Cerebellar nuclear complex (tissue), 1 donor: Measurements from ENCODE around the gene RINT1.
"Not testable (repeated sequence)": the region's sequence is repeated elsewhere in the genome, so short reads cannot be mapped to it uniquely, and the experiment has no call there.

Experiments
- DNase-seq, 2 experiments: peaks; one replicate each; lab custom pipeline; 2025; lab: John Stamatoyannopoulos, UW

RINT1 gene

DNA sequence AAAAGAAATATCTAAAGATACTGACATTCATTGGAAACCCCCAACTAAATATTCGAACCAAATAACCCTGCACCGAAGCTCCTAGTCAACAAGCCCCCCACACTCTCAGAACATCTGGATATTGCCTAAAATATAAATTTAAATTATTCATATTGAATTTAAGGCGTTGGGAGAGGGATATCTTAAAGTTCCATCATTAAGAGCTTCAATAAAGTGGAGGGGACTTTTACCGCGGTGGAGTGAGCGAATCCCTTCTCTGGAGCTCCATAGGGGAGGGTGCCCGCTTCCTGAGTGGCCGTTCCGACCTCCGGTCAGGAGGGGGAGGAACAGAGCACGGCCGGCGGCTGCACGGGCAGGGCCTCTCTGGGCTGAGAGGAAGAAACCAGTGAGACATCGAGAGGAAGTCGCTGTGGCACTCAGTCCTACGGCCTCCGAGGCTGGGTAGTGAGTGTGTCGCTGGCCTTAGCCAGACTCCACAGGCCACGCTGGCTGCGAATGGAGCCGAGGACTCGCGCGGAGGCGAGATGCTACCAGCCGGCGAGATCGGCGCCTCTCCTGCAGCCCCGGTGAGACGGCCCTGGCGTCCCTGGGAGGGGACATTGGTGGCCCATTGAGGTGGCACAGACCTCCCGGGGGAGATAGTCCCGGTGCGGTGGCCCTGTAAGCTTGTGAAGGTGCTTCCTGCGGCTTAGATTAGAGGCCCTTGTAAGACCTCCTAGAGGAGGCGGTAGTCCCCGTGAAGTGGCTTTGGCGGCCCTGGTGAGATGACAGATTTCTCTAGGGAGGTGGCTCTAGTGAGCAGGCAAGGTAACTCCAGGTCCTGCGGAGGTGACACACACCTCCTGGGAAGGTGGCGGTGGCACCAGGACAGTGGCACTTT lies at the start of gene RINT1:
TSS of gene RINT1 (plus strand) at position 410 of the 880 bp plus-strand sequence. CDS start at position 525, 115 bp downstream.
- DNase-seq, result peak; percentile 32 to 85

DNA sequence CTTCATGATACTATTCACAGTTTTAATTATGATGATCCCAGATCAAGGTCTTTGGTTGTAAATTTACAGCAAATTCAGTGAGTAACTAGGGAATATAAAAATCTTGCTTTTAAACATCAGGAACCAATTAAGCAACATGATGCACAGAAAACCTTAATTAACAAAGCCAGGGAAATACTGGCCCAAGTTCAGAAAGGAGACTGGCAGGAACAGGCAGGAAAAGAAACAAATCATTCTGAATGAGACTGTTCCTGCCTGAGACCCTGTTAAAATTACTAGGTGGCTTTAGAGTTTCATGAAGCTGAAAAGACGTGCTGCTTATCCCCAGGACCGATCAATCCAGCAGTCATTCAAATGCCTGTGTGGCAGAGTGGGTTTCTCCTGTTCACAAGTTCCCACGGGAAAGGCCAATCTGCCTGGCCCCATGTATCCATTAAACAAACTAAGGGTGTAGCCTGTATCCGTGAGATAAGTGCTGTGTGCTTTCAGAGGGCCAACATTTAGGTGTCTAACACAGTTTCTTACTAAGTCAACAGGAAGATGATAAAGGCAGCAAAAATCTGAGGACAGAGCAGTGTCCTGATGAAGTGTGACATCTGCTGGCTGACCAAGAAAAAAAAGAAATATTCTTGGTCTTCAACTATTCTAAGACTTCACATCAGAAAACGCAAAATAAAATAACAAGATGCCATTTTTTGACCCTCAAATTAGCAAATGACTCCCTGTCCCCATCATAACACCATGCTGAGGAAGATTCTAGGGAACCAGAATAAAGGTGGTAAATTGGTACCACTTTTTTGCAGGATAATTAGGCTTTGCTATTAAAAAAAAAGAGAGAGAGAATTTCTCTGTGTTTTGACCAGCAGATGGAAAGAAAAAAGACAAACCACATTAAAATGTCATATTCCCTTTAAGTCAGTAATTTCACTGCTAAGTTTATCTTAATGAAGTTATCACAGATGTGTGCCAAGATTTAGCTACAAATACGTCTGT lies 44.1 kb upstream of the RINT1 start:
- no peak for DNase-seq

DNA sequence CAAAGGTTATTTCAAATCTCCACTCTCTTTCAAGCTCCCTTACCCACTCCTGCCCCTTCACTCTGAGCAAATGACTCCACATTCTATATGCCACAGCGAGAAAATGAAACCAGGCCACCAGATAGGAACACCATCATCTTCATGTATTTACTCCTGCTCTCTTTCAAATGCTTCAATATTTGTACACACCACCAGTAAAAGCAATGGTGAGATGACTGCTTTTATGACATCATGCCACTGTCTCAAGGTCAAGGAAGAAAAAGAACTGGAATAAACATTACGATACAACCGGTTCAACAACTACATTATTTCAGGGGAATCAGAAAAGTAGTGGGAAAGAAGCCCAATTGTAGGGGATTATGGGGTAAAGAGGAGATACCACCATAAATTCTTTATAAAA lies 42.6 kb upstream of the RINT1 start:
- DNase-seq, result no peak

DNA sequence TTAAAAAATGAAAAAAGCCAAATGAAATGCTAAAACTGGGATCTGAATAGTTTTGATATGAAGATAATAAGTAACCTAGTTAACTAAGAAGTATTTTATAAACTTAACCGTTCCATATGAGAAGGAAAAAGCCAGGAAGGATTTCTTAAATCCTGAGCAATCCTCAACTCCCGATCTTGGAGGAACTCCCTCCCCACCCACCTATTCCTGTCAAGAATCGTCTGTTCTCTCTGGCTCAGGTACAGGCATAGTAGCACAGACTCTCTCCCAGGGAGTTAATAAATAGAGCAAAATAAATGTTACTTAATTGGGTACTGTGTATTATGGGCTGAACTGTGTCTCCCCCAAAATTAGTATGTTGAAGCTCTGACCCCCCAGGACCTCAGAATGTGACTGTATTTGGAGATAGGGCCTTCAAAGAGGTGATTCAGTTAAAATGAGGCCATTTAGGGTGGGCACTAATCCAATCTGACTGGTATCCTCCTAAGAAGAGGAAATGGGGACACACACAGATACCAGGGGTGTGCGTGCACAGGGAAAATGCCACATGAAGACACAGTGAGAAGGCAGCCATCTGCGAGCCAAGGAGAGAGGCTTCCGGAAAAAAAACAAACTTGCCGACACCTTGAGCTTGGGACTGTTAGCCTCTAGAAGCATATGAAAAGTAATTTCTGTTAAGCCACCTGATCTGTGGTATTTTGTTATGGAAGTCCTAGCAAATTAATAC lies 38.6 kb upstream of the RINT1 start:
- no peak for DNase-seq

DNA sequence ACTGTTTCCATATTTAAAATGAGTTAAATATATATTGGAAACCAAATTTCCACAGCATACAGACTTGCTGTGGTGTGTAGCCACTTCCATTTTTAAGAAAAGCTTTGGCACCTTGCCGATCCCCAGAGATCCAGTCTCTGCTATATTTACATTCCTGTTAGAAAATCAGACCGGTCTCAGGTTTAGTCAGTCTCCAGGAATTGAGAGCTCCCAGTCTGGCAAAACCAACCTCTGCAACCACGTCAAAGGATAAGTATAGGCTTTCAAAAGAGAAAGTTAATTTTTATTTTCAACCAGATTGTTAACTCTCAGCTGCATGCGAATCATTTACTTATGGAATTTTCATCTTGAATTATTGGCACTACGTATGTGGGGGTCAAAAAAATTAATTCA lies 38.1 kb upstream of the RINT1 start:
- DNase-seq, result no peak

DNA sequence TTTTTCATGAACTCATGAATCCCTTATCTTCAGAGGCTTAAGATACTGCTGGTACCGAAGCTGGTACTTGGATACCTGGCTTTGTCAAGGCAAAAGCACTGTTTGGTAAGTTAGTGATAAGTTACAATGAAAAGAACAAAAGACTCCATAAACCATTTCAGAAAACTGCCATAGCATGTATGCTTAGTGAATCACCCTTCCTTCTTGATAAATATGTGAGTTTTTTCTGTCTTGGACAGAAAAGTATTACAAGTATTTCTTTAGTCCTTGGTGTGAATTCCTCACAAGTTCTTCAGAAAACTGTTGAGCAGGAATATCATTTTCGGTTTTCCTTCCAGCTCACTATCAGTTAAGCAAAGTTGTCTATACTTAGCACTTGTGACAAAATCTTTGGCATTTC lies 35.5 kb upstream of the RINT1 start:
- no peak for DNase-seq

DNA sequence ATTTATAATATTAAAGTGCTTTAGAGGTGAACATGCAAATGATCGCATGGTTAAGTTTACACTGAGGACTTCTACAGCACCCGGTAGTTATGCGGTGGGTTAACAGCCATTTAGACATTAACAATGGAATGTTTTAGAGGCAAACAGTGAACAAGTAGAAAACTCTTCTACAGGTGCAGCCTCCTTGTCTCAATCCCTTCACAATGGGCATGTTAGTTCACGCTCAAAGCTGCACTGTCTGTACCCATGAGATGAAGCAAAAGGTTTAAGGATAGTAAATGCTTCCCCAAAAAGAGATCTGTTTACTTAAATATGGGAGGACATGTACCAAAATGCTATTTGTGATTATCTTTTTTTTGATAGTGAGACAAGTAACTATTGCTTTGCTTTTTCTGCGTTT lies 35.0 kb upstream of the RINT1 start:
- no peak for DNase-seq

DNA sequence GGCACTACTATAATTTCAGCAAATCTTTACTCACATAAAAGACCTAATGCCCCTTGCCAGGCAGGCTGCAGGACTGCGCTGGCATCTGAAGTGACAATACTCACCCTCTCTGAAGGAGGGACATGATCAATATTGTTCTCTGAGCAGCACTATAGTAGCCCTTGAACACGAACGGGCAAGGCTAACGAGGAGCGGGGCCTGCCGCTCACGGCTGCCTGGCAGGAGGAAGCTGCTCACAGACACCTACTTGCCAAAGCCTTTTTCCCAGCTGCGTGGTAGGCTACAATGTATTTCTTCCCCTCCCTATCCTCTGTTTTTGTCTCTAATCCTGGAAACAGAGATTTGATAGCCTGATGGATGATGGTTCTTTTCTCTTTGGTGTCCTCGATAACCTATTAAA lies 29.8 kb upstream of the RINT1 start:
- no peak for DNase-seq

DNA sequence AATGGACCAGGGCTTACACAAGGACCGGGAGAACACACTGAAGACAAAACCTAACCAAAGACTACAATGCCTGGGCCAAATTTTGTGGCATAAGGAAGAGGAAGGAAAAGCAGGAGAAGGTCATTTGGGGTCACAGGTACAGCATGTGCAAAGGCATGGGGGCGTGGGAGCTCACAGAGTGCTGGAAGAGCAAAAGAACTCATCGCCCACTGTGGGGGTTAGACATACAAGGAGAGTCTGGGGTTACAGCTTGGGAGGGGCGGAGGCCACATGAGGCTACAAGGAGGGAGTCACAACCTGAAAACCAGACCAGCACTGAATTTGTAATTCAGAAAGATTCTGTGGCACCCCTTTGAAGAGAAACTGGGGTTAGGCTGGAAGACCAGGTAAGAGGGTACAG lies 19.6 kb upstream of the RINT1 start:
- DNase-seq, result no peak

DNA sequence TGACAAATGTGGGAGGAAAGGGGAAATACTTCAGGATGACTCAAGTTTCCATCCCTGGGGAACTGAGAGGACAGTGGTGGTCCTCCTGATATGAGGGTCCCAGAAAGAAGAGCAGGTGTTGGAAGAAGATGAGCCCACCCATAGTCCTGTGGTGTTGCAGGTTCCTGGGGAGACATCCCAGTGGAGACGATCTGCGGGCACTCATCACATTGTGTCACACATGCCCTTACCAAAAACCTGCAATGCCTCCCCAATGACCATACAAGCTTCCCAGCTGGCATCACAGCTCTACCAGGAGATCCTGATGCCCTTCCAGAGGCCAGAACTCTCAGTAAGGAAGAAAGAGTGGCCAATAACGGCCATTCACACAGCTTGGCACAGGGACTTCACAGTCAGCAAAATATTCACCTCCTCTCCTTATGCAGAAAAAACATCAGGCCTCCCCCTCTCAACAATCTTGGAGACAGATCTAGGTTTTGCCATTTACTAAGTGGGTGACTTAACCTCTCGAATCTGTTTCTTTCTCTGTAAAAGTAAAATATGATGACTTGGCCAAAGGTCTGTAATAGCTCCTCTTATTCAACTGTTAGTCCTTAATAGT lies 19.0 kb upstream of the RINT1 start:
- DNase-seq, result no peak

DNA sequence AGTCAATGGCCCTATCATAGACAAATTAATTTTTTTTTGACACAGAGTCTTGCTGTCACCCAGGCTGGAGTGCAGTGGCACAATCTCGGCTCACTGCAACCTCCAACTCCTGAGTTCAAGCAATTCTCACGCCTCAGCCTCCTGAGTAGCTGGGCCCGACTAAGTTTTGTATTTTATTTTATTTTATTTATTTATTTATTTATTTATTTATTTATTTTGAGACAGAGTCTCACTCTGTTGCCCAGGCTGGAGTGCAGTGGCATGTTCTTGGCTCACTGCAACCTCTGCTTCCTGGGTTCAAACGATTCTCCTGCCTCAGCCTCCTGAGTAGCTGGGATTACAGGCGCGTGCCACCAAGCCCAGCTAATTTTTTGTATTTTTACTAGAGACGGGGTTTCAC lies 16.4 kb upstream of the RINT1 start:
- DNase-seq, result not testable (repeated sequence)

DNA sequence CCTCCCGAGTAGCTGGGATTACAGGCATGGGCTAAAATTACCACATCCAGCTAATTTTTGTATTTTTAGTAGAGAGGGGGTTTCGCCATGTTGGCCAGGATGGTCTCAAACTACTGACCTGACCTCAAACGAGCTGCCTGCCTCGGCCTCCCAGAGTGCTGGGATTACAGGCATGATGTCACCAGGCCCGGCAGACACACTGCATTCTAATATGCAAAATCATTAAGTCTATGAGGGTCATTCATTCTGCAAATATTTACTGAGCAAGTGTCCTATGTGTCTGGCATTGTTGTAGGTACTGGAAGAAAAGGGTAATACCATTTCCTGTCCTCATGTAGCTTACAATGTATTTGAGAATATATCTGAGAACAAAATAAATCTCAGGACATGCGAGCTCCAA lies 12.6 kb upstream of the RINT1 start:
- DNase-seq, result no peak

DNA sequence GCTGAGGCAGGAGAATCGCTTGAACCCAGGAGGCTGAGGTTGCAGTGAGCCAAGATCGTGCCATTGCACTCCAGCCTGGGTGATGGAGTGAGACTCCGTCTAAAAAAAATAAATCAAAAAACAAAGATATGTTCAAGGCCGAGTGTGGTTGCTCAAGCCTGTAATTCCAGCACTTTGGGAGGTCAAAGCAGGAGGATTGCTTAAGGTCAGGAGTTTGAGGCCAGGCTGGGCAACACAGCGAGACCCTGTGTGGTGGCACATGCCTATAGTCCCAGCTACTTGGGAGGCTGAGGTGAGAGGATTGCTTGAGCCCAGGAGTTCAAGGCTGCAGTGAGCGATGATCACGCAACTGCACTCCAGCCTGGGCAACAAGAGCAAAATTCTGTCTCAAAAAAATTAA lies 11.4 kb upstream of the RINT1 start:
- DNase-seq, result not testable (repeated sequence)

DNA sequence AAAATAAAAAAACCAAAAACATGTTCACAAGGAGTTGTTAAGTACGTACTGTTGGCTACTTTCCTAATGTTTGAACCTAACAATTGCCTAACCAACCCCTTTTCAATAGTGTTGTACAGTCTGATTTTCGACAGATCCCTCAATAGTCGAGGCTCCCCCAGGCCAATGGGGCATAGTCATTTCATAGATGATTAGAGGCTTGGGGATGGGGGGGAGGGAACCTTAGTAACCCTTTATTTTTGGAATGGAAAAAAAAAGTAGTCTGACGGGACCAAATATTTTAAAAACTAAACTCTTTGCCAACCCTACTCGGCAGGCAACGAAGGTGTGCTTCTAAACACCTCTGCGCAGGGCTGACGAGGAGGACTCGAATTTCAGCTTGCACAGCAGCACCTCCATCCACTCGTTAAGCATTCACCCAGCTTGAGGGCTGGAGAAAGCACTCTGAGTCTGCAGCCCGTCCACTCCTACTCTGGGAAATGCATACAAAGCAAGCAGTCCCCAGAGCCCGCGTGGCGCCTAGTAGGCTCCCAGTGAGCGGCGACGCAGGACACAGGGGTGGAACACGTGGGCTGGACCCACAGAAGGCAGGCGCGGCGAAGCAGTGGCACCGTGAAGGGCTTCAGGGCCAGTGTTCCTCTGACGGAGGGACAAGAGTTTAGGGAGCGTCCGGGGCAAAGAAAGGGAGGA lies 10.8 kb upstream of the RINT1 start:
- no peak for DNase-seq

DNA sequence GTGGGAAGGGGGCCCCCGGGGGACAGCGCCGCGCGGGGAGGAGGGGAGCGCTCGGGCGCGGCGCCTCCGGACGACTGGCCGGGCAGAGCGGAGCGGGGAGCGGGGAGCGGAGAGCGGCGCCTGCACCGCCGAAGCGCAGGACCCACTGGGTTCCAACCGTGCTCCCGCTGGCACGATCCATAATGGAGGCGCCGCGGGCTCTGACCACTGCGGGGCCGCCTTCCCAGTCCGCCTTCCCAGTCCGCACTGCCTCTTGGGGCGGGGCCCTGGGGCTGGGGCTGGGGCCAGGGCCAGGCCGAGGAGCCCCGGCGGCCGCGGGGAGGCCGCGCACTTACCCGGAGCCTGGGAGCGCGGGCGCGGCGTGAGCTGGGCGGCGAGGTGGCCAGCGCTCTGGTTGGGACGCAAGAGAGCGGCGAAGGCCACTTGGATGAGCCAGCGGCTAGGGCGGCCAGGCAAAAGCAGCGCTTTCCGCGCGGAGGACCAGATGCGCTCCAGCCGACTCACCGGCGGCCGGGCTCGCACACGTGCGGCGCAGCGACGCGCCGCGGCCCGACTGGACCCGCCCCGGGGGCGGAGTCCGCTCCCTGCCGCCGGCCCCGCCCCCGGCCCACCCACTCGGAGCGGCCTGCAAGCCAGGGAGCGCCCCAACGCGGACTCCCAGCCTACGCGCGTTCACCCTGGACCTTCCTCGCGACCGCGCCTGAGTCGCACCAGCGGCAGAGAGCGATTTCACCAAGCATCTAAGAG lies 10.1 kb upstream of the RINT1 start, which contains the start of gene PUS7:
TSS of gene PUS7 (minus strand) at position 555 of the 747 bp plus-strand sequence. CDS start 13,759 bp downstream, outside the sequence.
- peak; percentile 50 to 75 for DNase-seq

DNA sequence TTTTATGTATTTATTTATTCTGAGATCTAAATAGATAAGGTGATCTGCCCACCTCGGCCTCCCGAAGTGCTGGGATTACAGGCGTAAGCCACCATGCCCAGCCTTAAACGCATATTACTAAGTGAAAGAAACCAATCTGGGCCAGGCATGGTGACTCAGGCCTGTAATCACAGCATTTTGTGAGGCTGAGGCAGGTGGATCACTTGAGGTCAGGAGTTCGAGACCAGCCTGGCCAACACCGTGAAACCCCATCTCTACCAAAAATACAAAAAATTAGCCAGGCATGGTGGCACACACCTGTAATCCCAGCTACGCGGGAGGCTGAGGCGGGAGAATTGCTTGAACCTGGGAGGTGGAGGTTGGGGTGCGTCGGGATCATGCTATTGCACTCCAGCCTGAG lies 7.6 kb upstream of the RINT1 start:
- not testable (repeated sequence) for DNase-seq

DNA sequence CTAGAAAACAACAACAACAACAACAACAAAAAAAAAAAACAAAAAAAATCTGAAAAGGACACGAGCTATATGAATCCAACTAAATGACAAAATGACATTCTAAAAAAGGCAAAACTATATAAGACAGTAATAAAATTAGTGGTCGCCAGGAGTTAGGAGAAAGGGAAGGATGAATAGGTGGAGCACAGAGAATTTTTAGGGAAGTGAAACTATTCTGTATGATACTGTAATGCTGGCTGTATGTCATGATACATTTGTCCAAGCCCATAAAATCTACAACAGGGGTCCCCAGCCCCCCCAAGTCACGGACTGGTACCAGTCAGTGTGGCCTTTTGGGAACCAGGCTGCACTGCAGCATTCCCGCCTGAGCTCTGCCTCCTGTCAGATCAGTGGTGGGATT lies 7.2 kb upstream of the RINT1 start:
- DNase-seq, result no peak

DNA sequence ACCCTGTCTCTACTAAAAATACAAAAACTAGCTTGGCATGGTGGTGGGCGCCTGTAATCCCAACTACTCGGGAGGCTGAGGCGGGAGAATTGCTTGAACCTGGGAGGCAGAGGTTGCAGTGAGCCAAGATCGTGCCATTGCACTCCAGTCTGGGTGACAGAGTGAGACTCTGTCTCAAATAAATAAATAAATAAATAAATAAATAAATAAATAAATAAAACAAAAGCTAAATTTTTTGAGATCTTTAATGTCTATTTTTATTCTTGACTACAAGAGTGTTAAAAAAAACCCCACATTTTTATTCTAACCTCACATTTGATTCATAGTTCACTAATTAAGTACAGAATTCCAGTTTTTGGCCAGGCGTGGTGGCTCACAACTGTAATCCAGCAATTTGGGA lies 4.3 kb upstream of the RINT1 start:
- DNase-seq, result not testable (repeated sequence)

DNA sequence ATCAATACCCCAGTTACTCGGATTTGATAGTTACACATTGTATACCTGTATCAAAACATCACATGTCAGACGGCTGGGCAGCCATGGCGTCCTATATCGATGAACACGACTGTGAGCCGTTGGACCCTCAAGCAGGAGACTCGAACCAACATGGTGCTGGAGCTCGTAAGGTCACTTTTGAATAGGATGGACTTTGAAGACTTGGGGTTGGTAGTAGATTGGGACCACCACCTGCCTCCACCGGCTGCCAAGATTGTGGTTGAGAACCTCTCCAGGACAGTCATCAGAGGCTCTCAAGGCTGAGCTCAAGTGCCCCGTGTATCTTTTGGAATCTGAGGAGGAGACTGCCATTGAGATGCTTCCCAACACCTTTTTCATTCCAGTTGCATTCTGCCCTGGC lies 1.9 kb upstream of the RINT1 start:
- no peak for DNase-seq

DNA sequence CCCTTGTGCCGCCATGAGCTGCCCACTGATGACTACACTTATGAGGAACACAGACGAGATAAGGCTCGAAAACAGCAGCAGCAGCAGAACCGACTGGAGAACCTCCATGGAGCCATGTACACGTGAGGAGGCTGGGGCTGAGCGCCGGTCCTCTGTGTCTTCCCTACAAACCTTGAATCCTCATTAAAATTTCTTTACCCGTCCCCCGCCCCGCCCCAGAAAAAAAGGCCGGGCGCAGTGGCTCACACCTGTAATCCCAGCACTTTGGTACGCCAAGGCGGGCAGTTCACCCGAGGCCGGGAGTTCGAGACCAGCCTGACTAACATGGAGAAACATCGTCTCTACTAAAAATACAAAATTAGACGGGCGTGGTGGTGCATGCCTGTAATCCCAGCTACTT lies 1.5 kb upstream of the RINT1 start:
- DNase-seq, result no peak
